ENCODE results near the gene FZD7.

Gene FZD7

DNA sequence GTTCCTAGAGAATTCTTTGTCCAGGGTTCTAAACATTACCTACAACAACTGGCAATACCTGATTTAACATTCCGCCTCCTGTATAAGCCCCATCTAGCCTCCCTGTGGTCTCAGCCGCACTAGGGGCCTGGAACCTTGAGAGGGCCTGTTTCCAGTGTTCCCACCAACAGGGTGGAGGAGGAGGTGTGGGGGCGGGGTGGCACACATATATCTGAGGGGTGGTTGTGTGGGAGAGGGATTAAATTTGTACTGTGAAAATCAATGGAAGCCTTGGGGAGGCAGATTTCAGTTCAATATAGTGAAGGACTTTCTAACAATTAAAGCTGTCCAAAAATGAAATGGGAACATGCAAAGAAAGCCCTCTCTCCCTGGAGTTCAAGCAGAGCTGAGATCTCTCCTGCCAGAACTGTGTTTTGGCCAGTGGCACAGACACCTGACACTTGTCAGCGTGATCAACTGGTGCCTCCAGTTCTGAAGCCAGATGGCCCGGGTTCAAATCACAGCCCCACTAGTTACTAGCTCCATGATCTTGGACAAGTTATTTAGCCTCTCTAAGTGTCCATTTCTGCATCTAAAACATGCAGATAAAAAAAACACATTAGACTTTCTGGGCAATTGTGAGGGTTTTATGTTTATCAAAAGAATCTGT lies 17.0 kb upstream of the FZD7 start:
- H3K4me1 ChIP-seq: no peaks in the 10 kb centered on the region

DNA sequence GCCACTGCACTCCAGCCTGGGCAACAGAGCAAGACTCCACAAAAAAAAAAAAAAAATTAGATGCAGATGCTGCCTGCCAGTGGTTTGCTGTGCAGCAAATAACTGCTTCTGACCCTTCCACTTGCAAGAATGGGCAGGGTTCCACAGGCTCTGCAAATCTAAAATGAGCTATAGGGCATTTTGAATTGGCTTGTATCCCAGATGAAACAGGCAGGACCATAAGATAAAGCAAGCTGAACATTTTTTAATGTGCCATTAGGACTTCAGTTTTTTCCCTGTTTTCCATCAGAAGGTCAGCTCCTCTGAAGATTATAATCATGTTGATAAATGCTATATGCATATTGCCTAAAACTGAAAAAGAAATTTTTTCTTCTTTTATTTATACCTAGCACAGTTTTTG lies 15.7 kb upstream of the FZD7 start:
- no peaks in the 10 kb centered on the region for H3K79me2 ChIP-seq
- H3K4me2 ChIP-seq (ENCODE audit: low read length): no peak overlapping the region
- H3K36me3 ChIP-seq (ENCODE audit: control insufficient read depth, insufficient read depth, low read length): no peaks in the 10 kb centered on the region
- no peak overlapping the region for H2AFZ ChIP-seq
- TF ChIP-seq, protein P1, sequence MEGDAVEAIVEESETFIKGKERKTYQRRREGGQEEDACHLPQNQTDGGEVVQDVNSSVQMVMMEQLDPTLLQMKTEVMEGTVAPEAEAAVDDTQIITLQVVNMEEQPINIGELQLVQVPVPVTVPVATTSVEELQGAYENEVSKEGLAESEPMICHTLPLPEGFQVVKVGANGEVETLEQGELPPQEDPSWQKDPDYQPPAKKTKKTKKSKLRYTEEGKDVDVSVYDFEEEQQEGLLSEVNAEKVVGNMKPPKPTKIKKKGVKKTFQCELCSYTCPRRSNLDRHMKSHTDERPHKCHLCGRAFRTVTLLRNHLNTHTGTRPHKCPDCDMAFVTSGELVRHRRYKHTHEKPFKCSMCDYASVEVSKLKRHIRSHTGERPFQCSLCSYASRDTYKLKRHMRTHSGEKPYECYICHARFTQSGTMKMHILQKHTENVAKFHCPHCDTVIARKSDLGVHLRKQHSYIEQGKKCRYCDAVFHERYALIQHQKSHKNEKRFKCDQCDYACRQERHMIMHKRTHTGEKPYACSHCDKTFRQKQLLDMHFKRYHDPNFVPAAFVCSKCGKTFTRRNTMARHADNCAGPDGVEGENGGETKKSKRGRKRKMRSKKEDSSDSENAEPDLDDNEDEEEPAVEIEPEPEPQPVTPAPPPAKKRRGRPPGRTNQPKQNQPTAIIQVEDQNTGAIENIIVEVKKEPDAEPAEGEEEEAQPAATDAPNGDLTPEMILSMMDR (IDR thresholded peaks at IDR 0.05): no peak
- no peaks in the 10 kb centered on the region for H3K4me1 ChIP-seq
- no peaks in the 10 kb centered on the region for H3K9me3 ChIP-seq (ENCODE audit: control insufficient read depth, low read length)
- H3K27ac ChIP-seq: no peak overlapping the region
- no peak overlapping the region for H3K4me3 ChIP-seq (ENCODE audit: low read depth, low read length)
- H3K9ac ChIP-seq: no peak overlapping the region
- no peaks in the 10 kb centered on the region for H3K27me3 ChIP-seq (ENCODE audit: control insufficient read depth, insufficient read depth, low read length)

More for the DNA sequence above, 17.0 kb upstream of the FZD7 start:
- H2AFZ ChIP-seq: no peak overlapping the region
- H3K9ac ChIP-seq: no peak overlapping the region
- H3K27ac ChIP-seq: no peak overlapping the region
- H3K36me3 ChIP-seq (ENCODE audit: control insufficient read depth, insufficient read depth, low read length): no peaks in the 10 kb centered on the region
- TF ChIP-seq, protein P1 (IDR thresholded peaks at IDR 0.05): no peak
- no peaks in the 10 kb centered on the region for H3K79me2 ChIP-seq
- H3K4me3 ChIP-seq (ENCODE audit: low read depth, low read length): no peak overlapping the region
- H3K9me3 ChIP-seq (ENCODE audit: control insufficient read depth, low read length): no peaks in the 10 kb centered on the region
- H3K27me3 ChIP-seq (ENCODE audit: control insufficient read depth, insufficient read depth, low read length): no peaks in the 10 kb centered on the region
- no peak overlapping the region for H3K4me2 ChIP-seq (ENCODE audit: low read length)

GRCh38 chr2:202018950-202019349 lies 14.7 kb upstream of the FZD7 start:
- H3K27ac ChIP-seq: no peak overlapping the region

DNA sequence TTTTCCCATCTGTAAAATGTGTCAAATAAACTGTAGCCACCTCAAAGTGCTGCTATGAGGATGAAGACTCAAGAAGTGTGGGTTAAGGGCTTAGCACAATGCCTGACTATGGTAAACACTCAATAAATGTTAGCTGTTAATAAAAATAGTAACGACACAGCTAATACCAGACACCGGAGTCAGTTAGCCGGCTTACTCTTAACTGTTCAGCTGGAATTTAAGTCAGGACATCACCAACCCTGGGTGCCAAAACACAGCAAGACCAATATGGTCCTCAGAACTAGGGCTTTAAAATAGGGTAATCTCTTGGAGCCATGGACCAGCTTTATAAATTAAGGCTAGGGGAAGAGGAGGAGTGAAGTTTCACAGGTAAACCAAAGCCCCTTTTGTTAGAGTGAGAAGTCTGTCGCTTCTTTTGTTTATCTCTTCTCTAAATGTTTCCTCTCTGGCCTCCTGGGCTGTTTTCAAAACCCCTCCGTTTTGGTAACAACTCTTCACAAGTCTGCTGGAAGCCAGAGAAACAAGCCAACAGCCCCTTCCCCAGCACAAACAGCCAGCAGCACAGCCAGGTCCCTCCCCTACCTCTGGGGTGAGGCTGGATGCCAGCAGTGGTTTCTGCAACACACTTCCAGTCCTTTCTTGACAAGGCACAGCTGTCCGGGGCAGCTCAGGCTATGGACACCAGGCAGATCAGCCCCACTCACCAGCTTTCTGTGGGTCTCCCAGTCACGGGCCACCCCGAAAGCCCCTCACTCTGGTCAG lies 13.8 kb upstream of the FZD7 start:
- H3K79me2 ChIP-seq: no peaks in the 10 kb centered on the region
- H3K4me3 ChIP-seq (ENCODE audit: low read depth, low read length): no peak overlapping the region
- H3K4me2 ChIP-seq (ENCODE audit: low read length): no peak overlapping the region
- H3K9ac ChIP-seq: no peak overlapping the region
- TF ChIP-seq, protein P1 (IDR thresholded peaks at IDR 0.05): no peak
- no peaks in the 10 kb centered on the region for H3K27me3 ChIP-seq (ENCODE audit: control insufficient read depth, insufficient read depth, low read length)
- H2AFZ ChIP-seq: no peak overlapping the region
- H3K27ac ChIP-seq: no peak overlapping the region
- no peaks in the 10 kb centered on the region for H3K4me1 ChIP-seq
- no peaks in the 10 kb centered on the region for H3K36me3 ChIP-seq (ENCODE audit: control insufficient read depth, insufficient read depth, low read length)
- no peaks in the 10 kb centered on the region for H3K9me3 ChIP-seq (ENCODE audit: control insufficient read depth, low read length)

More at GRCh38 chr2:202018950-202019349, 14.7 kb upstream of the FZD7 start:
- H3K36me3 ChIP-seq (ENCODE audit: control insufficient read depth, insufficient read depth, low read length): no peaks in the 10 kb centered on the region
- H3K9ac ChIP-seq: no peak overlapping the region
- no peak overlapping the region for H3K4me3 ChIP-seq (ENCODE audit: low read depth, low read length)
- H3K4me1 ChIP-seq: no peaks in the 10 kb centered on the region
- no peak overlapping the region for H2AFZ ChIP-seq
- H3K9me3 ChIP-seq (ENCODE audit: control insufficient read depth, low read length): no peaks in the 10 kb centered on the region
- H3K79me2 ChIP-seq: no peaks in the 10 kb centered on the region
- no peak overlapping the region for H3K4me2 ChIP-seq (ENCODE audit: low read length)
- H3K27me3 ChIP-seq (ENCODE audit: control insufficient read depth, insufficient read depth, low read length): no peaks in the 10 kb centered on the region
- TF ChIP-seq, protein P1 (IDR thresholded peaks at IDR 0.05): no peak

Measured in parathyroid adenoma (tissue), 2 donors.